Fibroblast of skin of abdomen (primary cell): Measurements from ENCODE around the gene PRDX2.
"Not testable (repeated sequence)": the region's sequence is repeated elsewhere in the genome, so short reads cannot be mapped to it uniquely, and the experiment has no call there.

ENCODE experiments used
- DNase-seq: peaks from one replicate; pipeline ENCODE4 v3.0.0-alpha.2; 2013

PRDX2 gene

DNA sequence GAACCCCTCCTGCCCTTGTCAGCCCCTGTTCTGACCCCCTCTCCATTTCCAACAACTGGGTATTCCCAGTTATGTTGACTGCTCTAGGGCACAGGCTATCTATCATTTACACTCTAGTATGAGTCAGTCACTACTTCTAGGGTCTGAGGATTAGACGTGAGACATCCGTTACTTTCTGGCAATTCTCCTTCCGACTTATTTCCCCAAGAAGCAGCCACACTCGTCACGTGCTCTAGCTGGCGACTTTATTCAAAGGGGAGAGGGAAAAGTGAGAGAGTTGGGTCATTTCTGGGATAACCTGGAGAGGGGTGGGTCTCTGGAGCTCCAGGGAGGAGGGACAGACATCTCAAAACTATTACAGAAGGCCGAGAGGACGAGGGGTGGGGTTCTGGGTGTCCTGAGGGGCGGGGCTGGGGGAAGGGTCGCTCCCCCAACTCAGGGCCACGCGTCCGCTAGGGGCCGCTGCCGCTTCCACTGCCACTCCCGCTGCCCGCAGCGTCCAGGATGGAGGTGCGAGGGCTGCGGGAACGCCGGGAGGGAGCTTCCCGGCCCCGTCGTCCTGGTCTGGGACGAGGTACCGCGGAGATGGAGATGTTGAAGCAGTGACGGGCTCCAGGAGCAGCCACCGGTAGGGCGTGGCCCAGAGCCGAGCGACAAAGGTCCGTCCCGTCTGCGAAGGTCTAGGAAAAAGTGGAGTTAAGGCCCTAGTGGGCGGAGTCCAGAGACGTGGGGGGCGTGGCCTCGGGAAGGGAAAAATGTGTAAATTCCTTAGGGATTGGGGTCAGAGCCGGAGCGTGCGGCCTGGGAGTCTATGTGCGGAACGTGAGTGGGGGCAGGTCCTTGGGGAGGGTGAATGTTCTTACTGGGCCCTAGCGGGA, 23.9 kb upstream of the PRDX2 start:
- DNase-seq: no peak

DNA sequence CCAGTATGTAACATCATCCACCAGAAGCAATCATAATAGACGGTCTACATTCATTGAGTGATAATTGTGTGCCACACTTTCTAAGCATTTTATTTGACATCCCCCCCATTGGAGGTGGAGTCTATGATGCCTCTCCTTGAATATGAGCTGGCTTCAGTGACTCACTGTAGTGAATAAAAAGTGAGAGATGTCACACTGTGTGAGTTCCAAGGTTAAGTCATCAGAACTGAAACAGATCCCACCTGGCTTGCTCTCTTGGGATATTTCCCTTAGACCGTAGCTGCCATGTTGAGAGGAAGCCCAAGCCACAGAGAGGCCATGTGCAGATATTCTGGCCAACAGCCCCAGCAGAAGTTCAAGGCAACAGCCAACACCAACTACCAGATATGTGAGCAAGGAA, 20.2 kb upstream of the PRDX2 start:
- no peak for DNase-seq

DNA sequence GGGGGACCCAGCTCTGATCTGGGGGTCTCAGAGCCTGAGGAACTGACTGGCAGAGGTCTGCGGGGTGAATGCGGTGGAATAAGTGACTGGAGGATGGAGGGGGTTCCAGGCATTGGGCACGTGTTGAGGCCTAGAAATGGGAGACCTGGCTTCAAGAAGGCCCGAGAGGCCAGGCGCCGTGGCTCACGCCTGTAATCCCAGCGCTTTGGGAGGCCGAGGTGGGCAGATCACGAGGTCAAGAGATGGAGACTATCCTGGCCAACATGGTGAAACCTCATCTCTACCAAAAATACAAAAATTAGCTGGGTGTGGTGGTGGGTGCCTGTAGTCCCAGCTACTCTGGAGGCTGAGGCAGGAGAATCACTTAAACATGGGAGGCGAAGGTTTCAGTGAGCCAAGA, 16.2 kb upstream of the PRDX2 start:
- not testable (repeated sequence) for DNase-seq

DNA sequence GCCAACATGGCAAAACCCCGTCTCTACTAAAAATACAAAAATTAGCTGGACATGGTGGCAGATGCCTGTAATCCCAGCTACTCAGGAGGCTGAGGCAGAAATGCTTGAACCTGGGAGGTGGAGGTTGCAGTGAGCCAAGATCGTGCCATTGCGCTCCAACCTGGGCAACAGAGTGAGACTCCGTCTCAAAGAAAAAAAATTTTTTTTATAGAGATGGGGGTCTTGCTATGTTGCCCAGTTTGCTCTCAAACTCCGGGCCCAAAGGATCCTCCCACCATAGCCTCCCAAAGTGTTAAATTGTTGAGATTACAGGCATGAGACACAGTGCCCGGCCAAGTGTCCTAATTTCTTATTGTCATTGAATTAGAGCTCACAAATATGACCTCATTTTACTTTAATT, 15.6 kb upstream of the PRDX2 start:
- not testable (repeated sequence) for DNase-seq

DNA sequence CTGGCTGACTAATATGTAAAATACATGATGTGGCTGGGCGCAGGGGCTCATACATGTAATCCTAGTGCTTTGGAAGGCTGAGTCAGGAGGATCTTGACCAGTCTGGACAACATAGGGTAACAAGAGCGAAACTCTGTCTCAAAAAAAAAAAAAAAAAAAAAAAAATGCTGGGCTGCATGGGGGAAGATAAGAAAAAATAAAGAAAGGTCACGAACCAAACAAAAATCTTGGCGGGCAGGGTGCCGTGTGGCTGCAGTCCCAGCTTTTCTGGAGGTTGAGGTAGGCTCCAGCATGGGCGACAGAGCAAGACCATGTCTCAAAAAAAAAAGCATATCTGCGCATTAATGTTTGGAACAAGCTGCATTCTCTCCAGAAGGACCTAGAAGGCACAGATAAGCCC, 13.5 kb upstream of the PRDX2 start:
- no peak for DNase-seq

DNA sequence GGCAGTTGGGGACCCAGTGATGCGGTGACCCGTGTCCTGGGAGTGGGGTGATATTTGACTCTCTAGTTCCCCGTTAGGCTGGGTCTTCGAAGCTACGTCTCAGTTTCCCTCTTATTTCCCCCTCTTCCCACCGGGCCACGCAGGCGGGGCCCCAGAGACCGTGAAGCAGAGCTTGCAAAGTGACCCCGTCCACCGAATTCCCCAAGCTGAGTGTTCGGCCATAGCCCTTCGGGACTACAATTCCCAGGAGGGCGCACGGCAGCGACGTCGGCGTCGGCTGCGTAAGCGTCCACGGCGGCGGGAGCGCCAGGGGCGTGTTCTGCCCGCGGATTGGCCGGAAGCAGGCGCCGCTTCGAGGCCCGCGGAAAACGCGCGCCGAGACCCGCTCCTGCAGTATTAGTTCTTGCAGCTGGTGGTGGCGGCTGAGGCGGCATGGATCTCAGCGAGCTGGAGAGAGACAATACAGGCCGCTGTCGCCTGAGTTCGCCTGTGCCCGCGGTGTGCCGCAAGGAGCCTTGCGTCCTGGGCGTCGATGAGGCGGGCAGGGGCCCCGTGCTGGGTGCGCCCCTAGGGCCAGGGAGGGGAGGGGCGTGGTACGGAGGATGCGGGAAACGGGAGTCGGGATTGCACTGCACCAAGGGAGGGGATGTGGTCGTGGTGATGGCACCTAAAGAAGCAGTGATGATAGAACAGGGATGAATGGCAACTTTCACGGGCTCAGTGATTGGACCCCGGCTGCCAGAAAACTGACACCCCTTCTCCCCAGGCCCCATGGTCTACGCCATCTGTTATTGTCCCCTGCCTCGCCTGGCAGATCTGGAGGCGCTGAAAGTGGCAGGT, 4.9 kb upstream of the PRDX2 start, which contains the start of gene RNASEH2A:
TSS of gene RNASEH2A (plus strand) at position 343 of the 840 bp plus-strand sequence. CDS start at position 433, 90 bp downstream.
- DNase-seq: peak; percentile 88

DNA sequence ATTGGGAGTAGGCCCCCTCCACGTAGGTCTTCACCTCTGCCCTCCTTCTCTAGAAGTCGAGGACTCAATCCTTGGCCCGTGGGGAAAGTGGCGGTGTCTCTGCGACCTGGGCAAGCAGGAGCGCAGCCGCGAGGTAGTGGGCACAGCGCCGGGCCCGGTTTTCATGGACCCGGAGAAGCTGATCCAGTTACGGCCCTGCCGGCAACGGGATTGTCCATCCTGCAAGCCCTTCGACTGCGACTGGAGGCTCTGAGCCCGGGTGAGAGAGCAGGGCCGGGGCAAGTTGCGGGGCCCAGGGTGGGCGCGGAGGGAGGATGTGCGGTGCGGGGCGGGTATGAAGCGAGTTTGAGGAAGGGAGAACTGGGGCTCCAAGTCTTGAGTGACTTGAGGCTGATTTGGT, 2.5 kb upstream of the PRDX2 start:
- no peak for DNase-seq

DNA sequence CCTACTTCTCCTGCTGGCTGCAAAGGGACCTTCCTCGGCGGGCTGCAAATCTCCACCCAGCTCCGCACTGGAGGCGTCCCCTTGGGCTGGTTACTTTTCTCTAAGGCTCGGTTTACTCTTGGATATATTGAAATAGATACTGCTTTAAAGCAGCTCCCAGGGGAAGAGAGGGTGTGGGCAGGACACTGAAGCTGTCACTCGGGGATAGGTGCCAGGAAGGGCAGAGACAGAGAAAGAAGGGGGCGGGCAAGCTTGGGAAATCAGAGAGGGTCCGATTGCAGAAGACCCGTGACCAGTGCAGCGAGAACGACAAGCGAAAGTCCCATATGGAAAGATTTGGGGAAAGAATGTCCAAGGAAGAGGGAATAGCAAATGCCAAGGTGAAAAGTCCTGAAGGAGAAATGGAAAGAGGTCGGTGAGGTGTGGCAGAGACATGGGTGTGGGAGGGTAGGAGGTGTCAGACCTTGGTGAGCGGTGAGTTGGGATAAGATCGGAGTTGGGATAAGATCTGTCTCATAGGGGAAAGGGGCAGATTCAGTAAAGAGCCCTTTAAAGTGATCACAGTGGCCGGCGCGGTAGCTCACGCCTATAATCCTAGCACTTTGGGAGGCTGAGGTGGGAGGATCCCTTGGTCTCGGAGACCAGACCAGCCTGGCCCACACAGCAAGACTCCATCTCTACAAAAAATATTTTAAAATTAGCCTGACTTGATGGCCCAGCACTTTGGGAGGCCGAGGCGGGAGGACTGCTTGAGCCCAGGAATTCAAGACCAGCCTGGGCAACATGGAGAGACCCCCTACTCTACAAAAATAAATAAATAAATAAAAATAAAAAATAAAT, 887 bp upstream of the PRDX2 start:
- no peak for DNase-seq

DNA sequence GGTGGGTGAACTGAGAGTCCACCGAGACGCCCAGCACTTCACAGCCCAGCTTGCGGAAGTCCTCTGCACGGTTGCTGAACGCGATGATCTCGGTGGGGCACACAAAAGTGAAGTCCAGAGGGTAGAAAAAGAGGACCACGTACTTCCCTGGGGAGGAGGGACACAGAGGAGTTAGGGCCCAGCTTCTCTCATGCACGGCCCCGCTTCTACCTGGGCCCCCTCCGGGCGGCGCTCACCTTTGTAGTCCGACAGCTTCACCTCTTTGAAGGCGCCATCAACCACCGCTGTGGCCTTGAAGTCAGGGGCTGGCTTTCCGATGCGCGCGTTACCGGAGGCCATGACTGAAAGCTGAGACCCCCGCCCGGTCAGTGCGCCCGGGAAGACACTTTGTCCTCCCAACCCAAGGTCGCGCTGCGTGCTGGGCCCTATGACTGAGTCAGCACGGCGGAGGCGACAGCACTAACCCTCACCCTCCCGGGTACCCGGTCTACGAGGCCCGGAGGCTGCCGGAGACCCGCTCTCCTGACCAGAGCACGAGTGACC, 606 bp downstream of the PRDX2 start:
- no peak for DNase-seq

DNA sequence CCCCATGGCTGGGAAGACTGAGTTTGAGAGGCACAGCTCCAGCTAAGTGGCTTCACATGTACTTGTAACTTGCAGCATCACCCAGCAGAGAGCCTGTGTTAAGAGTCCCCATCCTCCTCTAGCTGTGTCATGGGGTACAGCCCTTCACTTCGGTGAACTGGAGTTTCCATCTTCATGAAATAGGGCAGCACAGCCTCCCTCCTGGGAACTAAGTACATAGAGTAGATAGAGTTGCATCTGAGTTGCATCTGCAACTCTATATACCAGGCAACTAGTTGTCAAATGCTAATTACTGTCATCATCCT, 1.2 kb downstream of the PRDX2 start:
- no peak for DNase-seq

DNA sequence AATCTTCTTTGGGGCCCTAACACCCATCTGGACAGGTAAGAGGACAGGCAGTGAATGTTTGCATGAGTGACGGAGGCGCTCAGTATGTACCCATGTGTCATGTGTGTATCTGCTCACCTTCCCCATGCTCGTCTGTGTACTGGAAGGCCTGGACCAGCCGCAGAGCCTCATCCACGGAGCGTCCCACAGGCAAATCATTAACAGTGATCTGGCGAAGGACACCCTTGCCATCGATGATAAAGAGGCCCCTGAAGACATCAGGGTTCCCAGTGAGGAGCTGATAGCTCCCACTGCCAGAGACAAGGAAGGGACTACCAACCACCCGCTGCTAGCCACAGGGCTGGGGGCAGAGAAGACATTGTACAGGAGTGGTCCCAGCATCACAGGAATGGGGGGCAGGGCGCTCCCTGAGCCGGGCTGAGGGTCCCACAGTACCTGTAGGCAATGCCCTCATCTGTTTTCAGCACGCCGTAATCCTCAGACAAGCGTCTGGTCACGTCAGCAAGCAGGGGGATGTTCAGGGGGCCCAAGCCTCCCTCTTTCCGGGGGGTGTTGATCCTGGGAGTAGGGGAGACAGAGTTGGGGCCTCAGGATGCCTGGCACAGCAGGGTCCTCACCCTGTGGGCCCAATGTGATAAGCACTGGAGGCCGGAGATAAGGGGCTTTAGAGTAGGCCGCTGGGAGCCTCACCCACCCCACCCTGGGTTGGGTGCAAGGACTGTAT, 1.7 kb downstream of the PRDX2 start:
- DNase-seq: no peak

DNA sequence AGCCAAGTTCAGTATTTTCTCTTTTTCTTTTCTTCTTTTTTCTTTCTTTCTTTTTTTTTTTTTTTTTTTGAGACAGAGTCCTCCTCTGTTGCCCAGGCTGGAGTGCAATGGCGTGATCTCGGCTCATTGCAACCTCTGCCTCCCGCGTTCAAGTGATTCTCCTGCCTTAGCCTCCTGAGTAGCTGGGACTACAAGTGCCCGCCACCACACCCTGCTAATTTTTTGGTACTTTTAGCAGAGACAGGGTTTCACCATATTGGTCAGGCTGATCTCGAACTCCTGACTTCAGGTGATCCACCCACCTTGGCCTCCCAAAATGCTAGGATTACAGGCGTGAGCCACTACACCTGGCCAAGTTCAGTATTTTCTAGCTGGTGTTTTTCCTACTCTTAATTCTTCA, 4.0 kb downstream of the PRDX2 start:
- DNase-seq: not testable (repeated sequence)

DNA sequence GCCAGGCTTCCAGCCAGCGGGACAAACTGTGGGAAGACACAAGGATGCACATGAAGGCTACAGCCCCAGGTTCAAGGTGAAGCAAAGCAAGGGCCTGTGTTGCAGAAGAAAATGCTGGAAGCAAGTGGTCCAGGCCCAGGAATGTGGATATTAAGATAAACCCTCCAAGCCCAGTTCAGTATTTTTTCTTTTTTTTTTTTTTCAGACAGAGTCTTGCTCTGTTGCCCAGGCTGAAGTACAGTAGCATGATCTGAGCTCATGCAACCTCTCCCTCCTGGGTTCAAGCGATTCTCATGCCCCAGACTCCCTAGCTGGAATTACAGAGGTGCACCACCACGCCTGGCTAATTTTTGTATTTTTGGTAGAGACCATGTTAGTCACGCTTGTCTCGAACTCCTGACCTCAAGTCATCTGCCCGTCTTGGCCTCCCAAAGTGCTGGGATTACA, 4.4 kb downstream of the PRDX2 start:
- no peak for DNase-seq

DNA sequence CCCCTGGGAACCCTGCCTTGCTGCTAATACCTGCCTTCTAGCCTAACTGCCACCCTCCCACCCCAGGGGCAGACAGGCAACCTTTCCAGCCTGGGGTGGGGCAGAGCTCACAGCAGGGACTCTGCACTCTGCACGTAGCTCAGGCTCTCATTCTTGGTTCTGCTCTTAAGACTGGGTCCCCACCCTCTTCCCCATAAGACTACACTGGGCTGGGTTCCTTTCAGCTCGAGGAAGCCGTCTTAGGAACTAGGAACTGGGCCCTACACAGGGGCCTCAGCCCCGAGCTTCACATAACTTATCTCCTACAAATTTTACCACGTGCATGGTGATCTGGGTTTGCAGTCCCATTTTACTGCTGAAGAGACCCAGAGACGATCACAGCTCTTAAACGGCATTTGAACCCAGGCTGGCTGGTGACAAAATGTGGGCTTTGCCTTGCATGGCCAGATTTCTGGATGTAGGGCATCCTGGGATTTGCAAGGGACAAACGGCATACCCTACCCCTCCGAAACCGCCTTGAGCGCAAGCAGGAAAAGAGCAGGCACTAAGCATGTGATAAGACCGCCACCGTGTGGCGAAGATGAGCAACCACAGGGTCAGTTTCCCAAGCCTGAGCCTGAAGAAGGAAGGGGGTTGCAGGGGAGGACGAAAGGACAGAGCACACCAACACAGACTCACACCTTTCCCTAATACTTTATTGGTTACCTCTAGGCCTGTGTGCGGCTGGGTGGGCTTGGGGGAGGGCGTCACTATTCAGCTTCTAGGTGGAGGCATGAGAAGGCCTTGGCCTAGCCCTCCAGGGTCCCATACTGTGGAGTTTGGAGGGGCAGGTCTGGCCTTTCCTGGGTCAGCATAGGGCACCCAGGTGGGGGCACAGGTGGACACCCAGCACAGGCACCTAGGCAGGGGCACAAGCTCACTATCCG, 5.2 kb downstream of the PRDX2 start:
- peak; percentile 78 for DNase-seq

DNA sequence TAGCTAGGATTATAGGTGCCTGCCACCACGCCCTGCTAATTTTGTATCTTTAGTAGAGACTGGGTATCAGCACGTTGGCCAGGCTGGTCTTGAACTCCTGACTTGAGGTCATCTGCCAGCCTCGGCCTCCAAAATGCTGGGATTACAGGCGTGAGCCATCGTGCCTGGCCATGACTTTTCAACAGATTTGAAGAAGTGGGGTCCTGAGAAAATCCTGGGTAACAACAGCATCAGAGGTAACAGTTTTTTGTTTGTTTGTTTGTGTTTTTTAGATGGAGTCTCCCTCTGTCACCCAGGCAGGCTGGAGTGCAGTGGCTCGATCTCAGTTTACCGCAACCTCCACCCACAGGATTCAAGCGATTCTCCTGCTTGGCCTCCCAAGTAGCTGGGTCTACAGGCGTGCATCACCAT, 6.6 kb downstream of the PRDX2 start:
- no peak for DNase-seq

DNA sequence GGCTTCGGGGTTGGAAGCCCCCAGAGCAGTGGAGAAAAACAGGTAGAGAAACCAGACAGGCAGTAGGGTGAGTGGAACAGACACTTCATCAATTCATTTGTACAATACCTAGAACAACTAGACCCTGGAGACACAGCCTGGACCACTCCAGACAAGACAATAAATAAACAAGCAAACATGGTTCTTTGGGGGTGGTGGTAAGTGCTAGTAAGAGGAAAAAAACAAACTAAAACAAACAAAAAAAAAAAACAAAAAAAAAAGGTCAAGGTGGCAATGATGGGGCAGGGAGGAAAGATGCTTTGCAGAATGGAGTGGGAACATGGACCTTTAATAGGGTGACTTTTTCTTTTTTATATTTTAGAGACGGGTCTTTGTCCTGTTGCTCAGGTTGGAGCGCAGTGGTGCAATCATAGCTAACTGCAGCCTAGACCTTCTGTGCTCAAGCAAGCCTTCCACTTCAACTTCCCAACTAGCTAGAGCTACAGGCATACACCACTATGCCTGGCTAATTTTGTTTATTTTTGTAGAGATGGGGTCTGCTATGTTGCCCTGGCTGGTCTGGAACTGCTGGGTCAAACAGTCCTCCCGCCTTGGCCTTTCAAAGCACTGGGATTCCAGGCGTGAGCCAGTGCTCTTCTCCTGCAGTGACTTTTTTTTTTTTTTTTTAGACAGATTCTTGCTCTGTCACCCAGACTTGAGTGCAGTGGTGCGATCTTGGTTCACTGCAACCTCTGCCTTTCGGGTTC, 7.2 kb downstream of the PRDX2 start:
- no peak for DNase-seq

DNA sequence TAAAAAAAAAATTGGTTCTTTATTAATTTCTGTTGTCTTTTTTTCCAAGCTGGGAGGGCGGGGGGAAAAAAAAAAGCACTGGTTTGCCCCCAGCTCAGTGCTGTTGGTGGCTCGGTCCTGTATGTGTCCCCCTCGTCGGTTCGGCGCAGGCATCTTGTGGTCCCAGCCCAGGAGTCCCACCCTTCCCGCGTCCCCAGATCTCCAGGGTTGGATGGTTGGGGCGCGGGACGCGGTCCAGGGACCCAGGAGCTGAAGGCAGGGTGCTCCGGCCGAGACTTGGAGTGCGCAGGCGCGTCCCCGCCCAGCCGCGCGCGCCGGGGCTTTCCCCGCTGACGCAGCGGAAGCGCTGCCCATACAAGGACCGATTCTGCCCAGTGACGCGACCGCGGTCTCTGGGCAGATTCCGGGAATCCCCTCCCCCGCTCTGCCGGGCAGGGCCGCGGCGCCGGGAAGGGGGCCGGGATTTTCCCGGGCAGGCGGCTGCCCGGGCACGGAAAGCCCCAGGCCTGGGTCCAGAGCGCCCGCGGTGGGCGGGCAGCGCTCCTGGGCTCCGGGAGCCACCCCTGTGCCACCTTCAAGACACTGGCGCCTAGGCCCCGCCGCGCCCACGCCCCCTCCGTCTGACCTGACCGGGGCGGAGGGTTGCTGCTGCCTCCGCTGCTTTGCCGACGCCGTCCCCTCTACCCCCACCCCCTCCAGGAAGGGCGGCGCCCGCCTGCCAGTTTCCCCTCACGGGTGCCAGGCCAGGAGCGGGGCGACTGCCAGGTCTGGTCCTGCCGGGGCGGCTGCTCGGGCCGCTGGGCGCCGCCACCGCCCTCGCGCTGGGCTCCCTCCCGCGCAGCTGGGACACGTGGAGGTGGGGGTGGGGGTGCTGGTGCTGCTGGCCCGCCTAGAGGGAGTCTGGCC, 8.1 kb downstream of the PRDX2 start:
- peak; percentile 95 for DNase-seq

DNA sequence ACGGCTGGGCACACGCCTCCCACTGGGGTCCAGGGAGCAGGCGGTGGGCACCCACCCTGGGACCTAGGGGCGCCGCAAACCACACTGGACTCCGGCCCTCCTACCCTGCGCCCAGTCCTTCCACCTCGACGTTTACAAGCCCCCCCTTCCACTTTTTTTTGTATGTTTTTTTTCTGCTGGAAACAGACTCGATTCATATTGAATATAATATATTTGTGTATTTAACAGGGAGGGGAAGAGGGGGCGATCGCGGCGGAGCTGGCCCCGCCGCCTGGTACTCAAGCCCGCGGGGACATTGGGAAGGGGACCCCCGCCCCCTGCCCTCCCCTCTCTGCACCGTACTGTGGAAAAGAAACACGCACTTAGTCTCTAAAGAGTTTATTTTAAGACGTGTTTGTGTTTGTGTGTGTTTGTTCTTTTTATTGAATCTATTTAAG, 8.7 kb downstream of the PRDX2 start:
- no peak for DNase-seq
